ENCODE data around the gene F11.
"Not testable (repeated sequence)": the region's sequence is repeated elsewhere in the genome, so short reads cannot be mapped to it uniquely, and the experiment has no call there.

The F11 gene

DNA sequence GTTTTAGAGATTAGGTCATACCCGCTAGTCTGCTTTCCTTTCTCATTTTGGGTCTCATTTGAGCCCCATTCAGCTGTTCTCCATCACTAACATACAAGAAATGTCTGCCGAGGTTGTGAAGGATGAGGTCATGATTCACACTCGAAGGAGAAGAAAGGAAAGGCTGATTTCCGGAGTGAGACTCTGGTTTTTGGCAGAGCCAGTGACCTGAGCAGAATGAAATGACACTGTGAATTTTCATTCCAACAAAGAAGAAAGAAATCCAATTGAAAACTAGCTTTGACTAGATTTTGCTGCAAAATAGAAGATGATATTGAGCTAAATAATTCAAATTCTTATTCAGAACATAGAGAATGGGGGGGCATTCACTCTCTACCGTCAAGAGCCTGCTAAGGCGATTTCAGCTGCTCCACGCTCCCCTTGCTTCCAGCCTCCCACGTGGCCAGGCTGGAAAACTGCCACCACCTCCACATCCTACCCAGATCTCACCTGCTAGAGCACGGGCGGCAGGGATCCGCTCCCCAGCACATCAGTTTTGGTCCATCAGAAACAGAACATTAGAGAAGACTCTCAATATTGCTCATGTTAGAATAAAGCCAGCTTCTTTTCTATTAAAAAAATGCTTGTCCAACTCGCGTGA is 39.0 kb downstream of the F11 start:
- peaks cover 14% of the 10 kb centered on the region for H3K27me3 Mint-ChIP-seq
- no peaks in the 10 kb centered on the region for H3K4me1 Mint-ChIP-seq (ENCODE audit: low read depth)
- H3K9me3 Mint-ChIP-seq = no peaks in the 10 kb centered on the region
- no peak overlapping the region for H3K27ac Mint-ChIP-seq
- H3K36me3 Mint-ChIP-seq (ENCODE audit: low read depth) = no peaks in the 10 kb centered on the region
- no peak overlapping the region for H3K4me3 Mint-ChIP-seq

DNA sequence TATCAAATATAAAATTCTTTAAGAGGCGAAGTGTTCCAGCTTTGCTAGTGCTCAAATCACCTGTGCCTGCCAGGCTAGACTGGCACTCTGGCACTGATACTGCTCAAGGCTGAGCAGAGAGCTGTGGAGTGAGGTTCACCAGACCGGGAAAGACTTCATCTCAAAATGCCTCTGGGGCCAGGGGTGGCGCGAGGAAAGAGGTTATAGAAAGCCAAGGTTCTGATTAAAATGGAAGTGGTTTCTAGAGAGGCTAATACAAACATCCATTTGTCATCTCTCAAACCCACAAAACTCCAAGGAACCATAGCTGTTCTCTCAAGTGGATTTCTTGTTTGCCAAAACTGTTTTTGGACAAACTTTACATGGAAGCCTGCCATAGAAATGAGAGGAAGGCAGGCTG is 41.5 kb downstream of the F11 start:
- Mint-ChIP-seq H3K4me3 (no peak overlapping the region), H3K27me3 (peaks cover 15% of the 10 kb centered on the region), H3K36me3 (ENCODE audit: low read depth) (no peaks in the 10 kb centered on the region), H3K9me3 (no peaks in the 10 kb centered on the region), H3K27ac (no peak overlapping the region), H3K4me1 (ENCODE audit: low read depth) (no peaks in the 10 kb centered on the region)

DNA sequence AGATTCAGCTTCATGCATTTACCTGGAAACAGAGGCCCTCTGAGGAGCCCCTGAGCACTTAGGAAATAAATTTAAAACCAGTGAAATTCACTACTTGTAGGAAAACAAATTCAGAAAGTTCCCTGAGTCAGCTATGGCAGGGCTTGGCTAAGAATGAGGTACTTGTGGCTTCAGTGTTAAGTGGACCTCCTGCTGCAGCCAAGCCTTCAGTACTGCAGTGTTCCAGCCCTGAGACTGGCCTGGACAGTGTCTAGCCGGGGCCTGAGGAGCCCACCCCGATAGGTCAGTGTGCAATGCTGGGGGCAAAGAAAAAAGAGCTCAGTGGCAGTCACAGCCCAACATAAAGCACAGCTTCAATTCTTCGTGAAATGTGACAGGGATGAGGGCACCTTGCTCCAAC is 41.9 kb downstream of the F11 start:
- Mint-ChIP-seq H3K4me3 (no peak overlapping the region), H3K4me1 (ENCODE audit: low read depth) (no peaks in the 10 kb centered on the region), H3K9me3 (no peaks in the 10 kb centered on the region), H3K27me3 (peaks cover 17% of the 10 kb centered on the region), H3K36me3 (ENCODE audit: low read depth) (no peaks in the 10 kb centered on the region), H3K27ac (no peak overlapping the region)

DNA sequence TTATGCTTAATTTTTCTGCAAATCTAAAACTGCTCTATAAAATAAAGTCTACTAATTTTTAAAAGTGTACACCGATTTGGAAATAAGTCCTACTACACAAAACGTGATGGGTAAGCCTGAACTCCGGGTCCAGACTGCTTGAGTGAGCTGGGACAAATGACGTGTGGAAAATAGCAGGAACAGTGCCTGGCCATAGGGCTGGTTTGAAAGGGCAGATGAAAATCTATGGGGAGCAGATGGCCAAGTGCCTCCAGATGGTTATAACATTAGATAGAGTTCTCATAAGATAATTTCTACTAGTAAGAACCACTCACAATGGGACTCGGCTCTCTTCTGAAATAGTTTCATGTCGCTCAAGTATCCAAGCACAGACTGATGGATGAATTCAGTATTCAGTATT is 52.5 kb downstream of the F11 start:
- Mint-ChIP-seq H3K9me3 (no peaks in the 10 kb centered on the region), H3K36me3 (ENCODE audit: low read depth) (no peaks in the 10 kb centered on the region)

DNA sequence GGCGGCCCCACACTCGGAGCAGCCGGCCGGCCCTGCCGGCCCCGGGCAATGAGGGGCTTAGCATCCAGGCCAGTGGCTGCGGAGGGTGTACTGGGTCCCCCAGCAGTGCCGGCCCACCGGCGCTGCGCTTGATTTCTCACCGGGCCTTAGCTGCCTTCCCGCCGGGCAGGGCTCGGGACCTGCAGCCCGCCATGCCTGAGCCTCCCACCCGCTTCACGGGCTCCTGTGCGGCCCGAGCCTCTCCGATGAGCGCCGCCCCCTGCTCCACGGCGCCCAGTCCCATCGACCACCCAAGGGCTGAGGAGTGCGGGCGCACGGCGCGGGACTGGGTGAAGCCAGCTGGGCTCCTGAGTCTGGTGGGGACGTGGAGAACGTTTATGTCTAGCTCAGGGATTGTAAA is 58.7 kb downstream of the F11 start:
- H3K27me3 Mint-ChIP-seq = not testable (repeated sequence)

More for the DNA sequence above, 52.5 kb downstream of the F11 start:
- no peaks in the 10 kb centered on the region for H3K4me1 Mint-ChIP-seq (ENCODE audit: low read depth)
- no peak overlapping the region for H3K4me3 Mint-ChIP-seq
- no peaks in the 10 kb centered on the region for H3K27me3 Mint-ChIP-seq
- no peak overlapping the region for H3K27ac Mint-ChIP-seq

DNA sequence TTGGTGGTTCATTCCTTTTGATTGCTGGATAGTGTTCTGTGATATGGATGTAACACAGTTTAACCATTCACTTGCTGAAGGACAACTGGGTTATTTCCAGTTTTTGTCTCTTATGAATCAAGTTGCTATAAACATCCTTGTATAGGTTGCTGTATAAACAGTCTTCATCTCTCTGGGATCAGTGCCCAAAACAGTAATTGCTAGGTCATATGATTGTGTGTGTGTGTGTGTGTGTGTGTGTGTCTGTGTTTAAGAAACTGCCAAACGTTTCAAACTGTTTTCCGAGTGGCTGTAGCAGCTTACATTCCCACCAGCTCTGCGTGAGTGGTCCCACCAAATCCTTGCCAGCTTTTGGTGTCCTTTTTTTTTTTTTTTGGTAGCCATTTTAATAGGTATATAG is 60.4 kb downstream of the F11 start:
- Mint-ChIP-seq H3K4me1 (ENCODE audit: low read depth) (no peaks in the 10 kb centered on the region), H3K27me3 (no peaks in the 10 kb centered on the region), H3K27ac (no peak overlapping the region), H3K36me3 (ENCODE audit: low read depth) (no peaks in the 10 kb centered on the region), H3K9me3 (peaks cover 2% of the 10 kb centered on the region), H3K4me3 (no peak overlapping the region)

More for the DNA sequence above, 58.7 kb downstream of the F11 start:
- not testable (repeated sequence) for H3K36me3 Mint-ChIP-seq (ENCODE audit: low read depth); H3K4me3 Mint-ChIP-seq; H3K27ac Mint-ChIP-seq; H3K4me1 Mint-ChIP-seq (ENCODE audit: low read depth); H3K9me3 Mint-ChIP-seq

DNA sequence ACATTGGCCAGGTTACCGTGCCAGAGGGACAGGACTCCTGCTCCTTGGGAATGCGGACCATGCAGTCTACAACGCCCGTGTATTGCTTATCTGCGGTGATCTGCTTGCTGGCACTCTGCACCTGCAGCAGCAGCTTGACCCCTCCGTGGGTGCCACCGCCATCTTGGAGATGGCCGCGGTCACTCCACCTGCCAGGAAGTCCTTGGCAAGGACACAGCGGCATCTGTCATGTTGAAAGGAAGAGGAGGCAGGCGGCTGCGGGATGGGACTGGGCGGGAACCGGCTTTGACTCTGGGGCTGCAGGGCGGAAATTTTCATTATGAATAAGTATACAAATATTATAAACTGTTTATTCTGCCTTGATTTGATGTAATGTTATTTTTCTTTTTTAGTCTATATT is 63.4 kb downstream of the F11 start:
- peaks cover 14% of the 10 kb centered on the region for H3K9me3 Mint-ChIP-seq
- H3K27ac Mint-ChIP-seq = no peak overlapping the region
- H3K4me3 Mint-ChIP-seq = no peak overlapping the region
- no peaks in the 10 kb centered on the region for H3K27me3 Mint-ChIP-seq
- no peaks in the 10 kb centered on the region for H3K4me1 Mint-ChIP-seq (ENCODE audit: low read depth)
- peaks cover 4% of the 10 kb centered on the region for H3K36me3 Mint-ChIP-seq (ENCODE audit: low read depth)

DNA sequence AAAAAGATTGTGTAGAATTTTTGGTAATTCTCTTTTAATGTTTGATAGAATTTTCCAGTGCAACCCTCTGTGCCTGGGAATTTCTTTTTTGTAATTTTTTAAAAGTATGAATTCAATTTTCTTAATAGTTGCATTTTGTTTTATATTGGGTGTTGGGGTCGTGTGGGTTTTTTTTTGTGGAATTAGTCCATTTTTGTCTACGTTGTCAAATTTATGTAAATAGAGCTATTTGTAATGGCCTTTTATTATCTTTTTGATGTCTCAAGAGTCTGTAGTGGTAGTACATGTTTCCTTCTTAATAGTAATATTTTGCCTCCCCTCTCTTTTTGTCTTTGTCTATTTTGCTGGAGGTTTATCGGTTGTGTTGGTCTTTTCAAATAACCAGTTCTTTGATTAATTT is 64.4 kb downstream of the F11 start:
- no peak overlapping the region for H3K4me3 Mint-ChIP-seq
- H3K27me3 Mint-ChIP-seq = no peaks in the 10 kb centered on the region
- H3K27ac Mint-ChIP-seq = no peak overlapping the region
- peaks cover 4% of the 10 kb centered on the region for H3K36me3 Mint-ChIP-seq (ENCODE audit: low read depth)
- peaks cover 18% of the 10 kb centered on the region for H3K9me3 Mint-ChIP-seq
- H3K4me1 Mint-ChIP-seq (ENCODE audit: low read depth) = no peaks in the 10 kb centered on the region

DNA sequence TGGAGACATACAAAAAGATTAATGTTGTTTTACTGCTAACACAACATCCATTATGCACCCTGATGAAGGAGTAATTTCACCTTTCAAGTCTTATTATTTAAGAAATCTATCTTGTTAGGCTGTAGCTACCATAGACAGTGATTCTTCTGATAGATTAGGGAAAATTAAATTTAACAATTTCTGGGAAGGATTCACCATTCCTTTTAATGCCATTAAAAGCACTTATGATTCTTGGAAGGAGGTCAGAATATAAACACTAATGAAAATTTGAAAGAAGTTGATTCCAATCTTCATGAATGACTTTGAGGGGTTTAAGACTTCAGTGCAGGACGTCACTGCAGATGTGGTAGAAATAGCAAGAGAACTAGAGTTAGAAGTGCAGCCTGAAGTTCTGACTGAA is 69.8 kb downstream of the F11 start:
- Mint-ChIP-seq H3K27ac (no peak overlapping the region), H3K27me3 (peaks cover 4% of the 10 kb centered on the region), H3K9me3 (peaks cover 18% of the 10 kb centered on the region), H3K4me1 (ENCODE audit: low read depth) (no peaks in the 10 kb centered on the region), H3K36me3 (ENCODE audit: low read depth) (peaks cover 4% of the 10 kb centered on the region), H3K4me3 (no peak overlapping the region)
